ENCODE results near the gene SCGB1A1. TPM values are rescaled to one million over a fixed set of nuclear protein-coding genes. Genes with fewer than 3 reads are reported as not detected.

SCGB1A1 gene
- total RNA-seq, 2 experiments from 2014 or later = not detected

- no peak for DNase-seq
- intact Hi-C loops (cut with micrococcal nuclease) = loop anchor here (10.0 kb wide), 1 partner anchor 295 kb away; no protein-coding TSS in a partner anchor
- H3K9me3 Mint-ChIP-seq = no peaks in the 10 kb centered on the region
- H3K4me3 Mint-ChIP-seq = no peak overlapping the region
- CTCF ChIA-PET = interaction anchor here (1.1 to 2.4 kb wide), 5 partner anchors 12 to 162 kb away, joined by 4 to 12 read pairs (median 4); no protein-coding TSS in a partner anchor
- H3K36me3 Mint-ChIP-seq (ENCODE audit: low read depth) = no peaks in the 10 kb centered on the region
- no peak overlapping the region for H3K27ac Mint-ChIP-seq
- no peaks in the 10 kb centered on the region for H3K27me3 Mint-ChIP-seq (ENCODE audit: low read depth)
- H3K4me1 Mint-ChIP-seq (ENCODE audit: low read depth) = peaks cover 41% of the 10 kb centered on the region
These were observed 19.5 kb upstream of the SCGB1A1 start for GRCh38 chr11:62399172-62399877.

- DNase-seq = no peak
- Mint-ChIP-seq H3K9me3 (no peaks in the 10 kb centered on the region), H3K4me1 (ENCODE audit: low read depth) (peaks cover 40% of the 10 kb centered on the region), H3K36me3 (ENCODE audit: low read depth) (no peaks in the 10 kb centered on the region), H3K27me3 (ENCODE audit: low read depth) (no peaks in the 10 kb centered on the region), H3K4me3 (no peak overlapping the region), H3K27ac (no peak overlapping the region)
- intact Hi-C loops (cut with micrococcal nuclease) = loop anchor here (10.0 kb wide), 1 partner anchor 295 kb away; no protein-coding TSS in a partner anchor
- CTCF ChIA-PET = interaction anchor here (1.1 to 2.4 kb wide), 4 partner anchors 12 to 161 kb away, joined by 4 to 12 read pairs (median 6); no protein-coding TSS in a partner anchor
These were observed 19.0 kb upstream of the SCGB1A1 start for GRCh38 chr11:62399878-62400266.

GRCh38 chr11:62400281-62400680, 18.6 kb upstream of the SCGB1A1 start:
- Mint-ChIP-seq H3K4me3 (no peak overlapping the region), H3K36me3 (ENCODE audit: low read depth) (no peaks in the 10 kb centered on the region), H3K27me3 (ENCODE audit: low read depth) (no peaks in the 10 kb centered on the region), H3K27ac (no peak overlapping the region), H3K9me3 (no peaks in the 10 kb centered on the region), H3K4me1 (ENCODE audit: low read depth) (peaks cover 39% of the 10 kb centered on the region)
- CTCF ChIA-PET = interaction anchor here (1.0 to 2.4 kb wide), 6 partner anchors 9 to 161 kb away, joined by 3 to 12 read pairs (median 4); no protein-coding TSS in a partner anchor
- no peak for DNase-seq
- intact Hi-C loops (cut with micrococcal nuclease) = no loop called here

GRCh38 chr11:62400760-62401159, 18.1 kb upstream of the SCGB1A1 start:
- Mint-ChIP-seq H3K27me3 (ENCODE audit: low read depth) (no peaks in the 10 kb centered on the region), H3K4me3 (peak overlapping the region; percentile 84), H3K36me3 (ENCODE audit: low read depth) (no peaks in the 10 kb centered on the region), H3K27ac (no peak overlapping the region), H3K9me3 (no peaks in the 10 kb centered on the region), H3K4me1 (ENCODE audit: low read depth) (peaks cover 39% of the 10 kb centered on the region)
- CTCF ChIA-PET = interaction anchor here (0.8 to 2.2 kb wide), 6 partner anchors 10 to 160 kb away, joined by 3 to 12 read pairs (median 4); no protein-coding TSS in a partner anchor
- intact Hi-C loops (cut with micrococcal nuclease) = no loop called here
- DNase-seq = no peak

GRCh38 chr11:62401356-62401755, 17.5 kb upstream of the SCGB1A1 start:
- intact Hi-C loops (cut with micrococcal nuclease) = no loop called here
- Mint-ChIP-seq H3K36me3 (ENCODE audit: low read depth) (no peaks in the 10 kb centered on the region), H3K4me1 (ENCODE audit: low read depth) (peaks cover 39% of the 10 kb centered on the region), H3K27ac (peak overlapping the region; percentile 89), H3K9me3 (no peaks in the 10 kb centered on the region), H3K27me3 (ENCODE audit: low read depth) (no peaks in the 10 kb centered on the region), H3K4me3 (peak overlapping the region; percentile 84)
- CTCF ChIA-PET = interaction anchor here (0.6 to 2.2 kb wide), 10 partner anchors 10 to 159 kb away, joined by 3 to 12 read pairs (median 4); no protein-coding TSS in a partner anchor
- no peak for DNase-seq

GRCh38 chr11:62401811-62402210, 17.0 kb upstream of the SCGB1A1 start:
- DNase-seq = no peak
- CTCF ChIA-PET = interaction anchor here (0.6 to 2.2 kb wide), 5 partner anchors 23 to 159 kb away, joined by 3 to 7 read pairs (median 4); no protein-coding TSS in a partner anchor
- intact Hi-C loops (cut with micrococcal nuclease) = no loop called here
- Mint-ChIP-seq H3K27ac (peak overlapping the region; percentile 89), H3K4me1 (ENCODE audit: low read depth) (peaks cover 39% of the 10 kb centered on the region), H3K27me3 (ENCODE audit: low read depth) (no peaks in the 10 kb centered on the region), H3K4me3 (peak overlapping the region; percentile 84), H3K36me3 (ENCODE audit: low read depth) (no peaks in the 10 kb centered on the region), H3K9me3 (no peaks in the 10 kb centered on the region)

GRCh38 chr11:62402226-62402959, 16.4 kb upstream of the SCGB1A1 start:
- intact Hi-C loops (cut with micrococcal nuclease) = no loop called here
- peak; percentile 71 for DNase-seq
- Mint-ChIP-seq H3K27ac (peak overlapping the region; percentile 89), H3K36me3 (ENCODE audit: low read depth) (no peaks in the 10 kb centered on the region), H3K27me3 (ENCODE audit: low read depth) (no peaks in the 10 kb centered on the region), H3K9me3 (no peaks in the 10 kb centered on the region), H3K4me1 (ENCODE audit: low read depth) (peaks cover 39% of the 10 kb centered on the region), H3K4me3 (peak overlapping the region; percentile 84)
- CTCF ChIA-PET = interaction anchor here (0.6 to 2.2 kb wide), 6 partner anchors 22 to 158 kb away, joined by 3 to 7 read pairs (median 4); no protein-coding TSS in a partner anchor

- Mint-ChIP-seq H3K9me3 (no peaks in the 10 kb centered on the region), H3K4me3 (peak overlapping the region; percentile 84), H3K36me3 (ENCODE audit: low read depth) (no peaks in the 10 kb centered on the region), H3K27me3 (ENCODE audit: low read depth) (no peaks in the 10 kb centered on the region), H3K4me1 (ENCODE audit: low read depth) (peaks cover 39% of the 10 kb centered on the region), H3K27ac (peak overlapping the region; percentile 89)
- CTCF ChIA-PET = interaction anchor here (1.0 to 2.2 kb wide), 5 partner anchors 8 to 158 kb away, joined by 3 to 7 read pairs (median 5); no protein-coding TSS in a partner anchor
- no peak for DNase-seq
- intact Hi-C loops (cut with micrococcal nuclease) = no loop called here
These were observed 15.7 kb upstream of the SCGB1A1 start for GRCh38 chr11:62402960-62403730.

- Mint-ChIP-seq H3K9me3 (no peaks in the 10 kb centered on the region), H3K27me3 (ENCODE audit: low read depth) (no peaks in the 10 kb centered on the region), H3K4me3 (no peak overlapping the region), H3K27ac (no peak overlapping the region), H3K36me3 (ENCODE audit: low read depth) (no peaks in the 10 kb centered on the region), H3K4me1 (ENCODE audit: low read depth) (peaks cover 30% of the 10 kb centered on the region)
- intact Hi-C loops (cut with micrococcal nuclease) = no loop called here
- CTCF ChIA-PET = interaction anchor here (0.7 to 1.5 kb wide), 2 partner anchors 20 to 140 kb away, joined by 3 to 6 read pairs; no protein-coding TSS in a partner anchor
- no peak for DNase-seq
These were observed 14.4 kb upstream of the SCGB1A1 start for GRCh38 chr11:62404435-62404834.

GRCh38 chr11:62404901-62405300, 13.9 kb upstream of the SCGB1A1 start:
- no peaks in the 10 kb centered on the region for H3K27me3 Mint-ChIP-seq (ENCODE audit: low read depth)
- no peak overlapping the region for H3K27ac Mint-ChIP-seq
- H3K4me1 Mint-ChIP-seq (ENCODE audit: low read depth) = peaks cover 25% of the 10 kb centered on the region
- no peaks in the 10 kb centered on the region for H3K9me3 Mint-ChIP-seq
- H3K4me3 Mint-ChIP-seq = no peak overlapping the region
- CTCF ChIA-PET = interaction anchor here (1.5 kb wide), 1 partner anchor 20 kb away, joined by 6 read pairs; no protein-coding TSS in a partner anchor
- intact Hi-C loops (cut with micrococcal nuclease) = no loop called here
- no peak for DNase-seq
- no peaks in the 10 kb centered on the region for H3K36me3 Mint-ChIP-seq (ENCODE audit: low read depth)

GRCh38 chr11:62406034-62406433, 12.8 kb upstream of the SCGB1A1 start:
- no peaks in the 10 kb centered on the region for H3K36me3 Mint-ChIP-seq (ENCODE audit: low read depth)
- H3K27ac Mint-ChIP-seq = no peak overlapping the region

More at GRCh38 chr11:62406034-62406433, 12.8 kb upstream of the SCGB1A1 start:
- intact Hi-C loops (cut with micrococcal nuclease) = no loop called here
- DNase-seq = no peak
- peaks cover 20% of the 10 kb centered on the region for H3K4me1 Mint-ChIP-seq (ENCODE audit: low read depth)
- H3K27me3 Mint-ChIP-seq (ENCODE audit: low read depth) = no peaks in the 10 kb centered on the region
- H3K9me3 Mint-ChIP-seq = no peaks in the 10 kb centered on the region
- no peak overlapping the region for H3K4me3 Mint-ChIP-seq
- CTCF ChIA-PET = interaction anchor here (0.6 to 1.6 kb wide), 3 partner anchors 10 to 159 kb away, joined by 3 to 10 read pairs (median 4); no protein-coding TSS in a partner anchor
